Eye (tissue), 1 donor: Measurements from ENCODE around the gene SLC4A11.
"Not testable (repeated sequence)": the region's sequence is repeated elsewhere in the genome, so short reads cannot be mapped to it uniquely, and the experiment has no call there.

Source experiments
- DNase-seq: peaks from one replicate; pipeline ENCODE4 v3.0.0-alpha.2; 2015

The SLC4A11 gene

GRCh38 chr20:3199976-3200755 lies 38.8 kb downstream of the SLC4A11 start:
- no peak for DNase-seq

- no peak for DNase-seq
Measured at GRCh38 chr20:3199206-3199605, 39.8 kb downstream of the SLC4A11 start.

- DNase-seq = no peak
Measured at GRCh38 chr20:3195590-3196237, 43.3 kb downstream of the SLC4A11 start.

- DNase-seq = no peak
Measured at GRCh38 chr20:3194617-3195280, 44.2 kb downstream of the SLC4A11 start.

- DNase-seq = no peak
Measured at GRCh38 chr20:3193806-3194616, 45.0 kb downstream of the SLC4A11 start.

- no peak for DNase-seq
Measured at GRCh38 chr20:3192226-3193015, 46.6 kb downstream of the SLC4A11 start.

- no peak for DNase-seq
Measured at GRCh38 chr20:3190681-3191111, 48.3 kb downstream of the SLC4A11 start.

- no peak for DNase-seq
Measured at GRCh38 chr20:3189561-3190131, 49.3 kb downstream of the SLC4A11 start.

GRCh38 chr20:3188823-3189413 lies 50.1 kb downstream of the SLC4A11 start:
- no peak for DNase-seq

GRCh38 chr20:3187861-3188260 lies 51.1 kb downstream of the SLC4A11 start:
- not testable (repeated sequence) for DNase-seq

- no peak for DNase-seq
Measured at GRCh38 chr20:3183896-3184612, 54.9 kb downstream of the SLC4A11 start.

- DNase-seq = not testable (repeated sequence)
Measured at GRCh38 chr20:3182429-3182828, 56.6 kb downstream of the SLC4A11 start.

GRCh38 chr20:3181270-3181669 lies 57.7 kb downstream of the SLC4A11 start:
- DNase-seq = no peak

- DNase-seq = no peak
Measured at GRCh38 chr20:3180319-3180718, 58.7 kb downstream of the SLC4A11 start.

GRCh38 chr20:3177746-3178485 lies 61.1 kb downstream of the SLC4A11 start:
- no peak for DNase-seq
